Astrocyte (in vitro differentiated cells and primary cell): ENCODE data around the gene CLNK.

ENCODE experiments used
- CTCF ChIP-seq: IDR thresholded peaks from 2 replicates; pipeline ENCODE4 v1.5.1; 2011; ENCODE audit warnings: low read depth, mild to moderate bottlenecking, inconsistent platforms, low read length, moderate library complexity; ENCODE audit not compliant: insufficient read depth
- EZH2 ChIP-seq: IDR thresholded peaks from 2 replicates; pipeline ENCODE4 v1.6.1; 2012; ENCODE audit warnings: mild to moderate bottlenecking, low read length, inconsistent platforms; ENCODE audit not compliant: insufficient read depth

- TF ChIP-seq CTCF (no peak), EZH2 (no peak)
Observed at GRCh38 chr4:10441512-10441911, 243.1 kb downstream of the CLNK start.
